Right cardiac atrium (tissue), 5 donors: Measurements from ENCODE around the gene CLEC14A. TPM values are rescaled to one million over a fixed set of nuclear protein-coding genes. Genes with fewer than 3 reads are reported as not detected.

Experiments used
- ATAC-seq, 2 donors: fragments of 200-7000 bp; cut with Tn5 transposase; one replicate each; pipeline versions ENCODE4 v1.8.0 to v1.9.1; 2020; ENCODE audit warnings: moderate library complexity in 2 of 2, mild to moderate bottlenecking in 1 of 2
- DNase-seq, 3 donors: peaks; one replicate each; pipeline ENCODE4 v3.0.0-alpha.2; 2020
- H3K27ac ChIP-seq: one replicate; pipeline ENCODE4 v1.5.1; 2013; ENCODE audit warnings: mild to moderate bottlenecking, low read length, control low read depth, moderate library complexity
- H3K27me3 ChIP-seq: one replicate; pipeline ENCODE4 v1.6.1; 2013; ENCODE audit not compliant: control insufficient read depth, insufficient read depth
- H3K4me1 ChIP-seq: one replicate; pipeline ENCODE4 v1.6.1; 2013; ENCODE audit warnings: low read length; ENCODE audit not compliant: control insufficient read depth, insufficient read depth
- H3K4me3 ChIP-seq: one replicate; pipeline ENCODE4 v1.5.1; 2013; ENCODE audit warnings: low read length, control low read depth
- H3K9me3 ChIP-seq: one replicate; pipeline ENCODE4 v1.6.1; 2013; ENCODE audit warnings: low read length; ENCODE audit not compliant: control insufficient read depth
- whole genome bisulfite sequencing: extraction: QIAGEN DNeasy Blood & Tissue Kit; methylation state at CpG from one replicate; pipeline ENCODE4 v1.1.7; 2013; 5-methylcytosine and 5-hydroxymethylcytosine counted together
- intact Hi-C, 4 donors: fragments of 100-400 bp; cut with DNase I; formaldehyde crosslinking; loops; one replicate each; pipeline versions ENCODE4 v1.11.0 to v1.14.0; 2022 to 2023
- polyA plus RNA-seq: library from polyadenylated mRNA; stranded (reverse); fragments of 200-250 nt; gene quantifications from one replicate; pipeline ENCODE4 v1.2.3, GENCODE V29; 2013
- total RNA-seq, 4 donors: library from RNA; stranded (reverse); fragmentation: NEBNext Ultra II Directional; extraction: Animal tissue kit (Norgen Biotek cat#: 25700); gene quantifications; one replicate each; pipeline ENCODE4 v1.2.1, GENCODE V29; 2021
- donor health status: healthy with polysubstance abuse.
- donor health status: DM: no; HTN: yes; CAD: no.
- donor health status: DM: no; HTN: no; CAD: no.
- donor health status: DM: no; HTN: yes; CAD: no; lungs with severe emphysema.
- donor health status: DM: yes; HTN: yes; CAD: no.

The CLEC14A gene
- total and polyA plus RNA-seq, 5 donors: 30.1 to 48.5 (median 43.1) TPM

- 80% methylated on average over 5 of the region's 5 CpGs for WGBS
- ATAC-seq: no peak
These were observed 50.6 kb downstream of the CLEC14A start for GRCh38 chr14:38205119-38205813.

GRCh38 chr14:38204719-38205115, 51.2 kb downstream of the CLEC14A start:
- no peak overlapping the region for H3K27ac ChIP-seq
- intact Hi-C loops: no loop called here
- ATAC-seq (no peak), DNase-seq (no peak)
- peaks cover 3% of the 10 kb centered on the region for H3K4me1 ChIP-seq
- H3K4me3 ChIP-seq: no peak overlapping the region
- peaks cover 2% of the 10 kb centered on the region for H3K9me3 ChIP-seq
- H3K27me3 ChIP-seq: no peaks in the 10 kb centered on the region

More at GRCh38 chr14:38205119-38205813, 50.6 kb downstream of the CLEC14A start:
- intact Hi-C loops: no loop called here
- Histone ChIP-seq H3K9me3 (peaks cover 2% of the 10 kb centered on the region), H3K4me3 (no peak overlapping the region), H3K27me3 (no peaks in the 10 kb centered on the region), H3K4me1 (peaks cover 3% of the 10 kb centered on the region), H3K27ac (no peak overlapping the region)
- no peak for DNase-seq

Other genes with a start within 250 kb of the CLEC14A start
- 1 to 10 TPM in 1 of 4 donors, under 1 TPM in 3; 0.59 to 1.5 (median 0.78) TPM for gene SSTR1, start 48.2 kb downstream of the CLEC14A start, total RNA-seq
- 0.48 TPM for gene SSTR1, start 48.2 kb downstream of the CLEC14A start, polyA plus RNA-seq